GM15510 (cell line): ENCODE results near the gene GDI1.

Experiments
- POLR2A ChIP-seq: IDR thresholded peaks from 3 replicates; pipeline ENCODE4 v1.6.1; 2011; ENCODE audit warnings: borderline replicate concordance; ENCODE audit not compliant: insufficient read length; ENCODE audit errors: extremely low read depth

The GDI1 gene

DNA sequence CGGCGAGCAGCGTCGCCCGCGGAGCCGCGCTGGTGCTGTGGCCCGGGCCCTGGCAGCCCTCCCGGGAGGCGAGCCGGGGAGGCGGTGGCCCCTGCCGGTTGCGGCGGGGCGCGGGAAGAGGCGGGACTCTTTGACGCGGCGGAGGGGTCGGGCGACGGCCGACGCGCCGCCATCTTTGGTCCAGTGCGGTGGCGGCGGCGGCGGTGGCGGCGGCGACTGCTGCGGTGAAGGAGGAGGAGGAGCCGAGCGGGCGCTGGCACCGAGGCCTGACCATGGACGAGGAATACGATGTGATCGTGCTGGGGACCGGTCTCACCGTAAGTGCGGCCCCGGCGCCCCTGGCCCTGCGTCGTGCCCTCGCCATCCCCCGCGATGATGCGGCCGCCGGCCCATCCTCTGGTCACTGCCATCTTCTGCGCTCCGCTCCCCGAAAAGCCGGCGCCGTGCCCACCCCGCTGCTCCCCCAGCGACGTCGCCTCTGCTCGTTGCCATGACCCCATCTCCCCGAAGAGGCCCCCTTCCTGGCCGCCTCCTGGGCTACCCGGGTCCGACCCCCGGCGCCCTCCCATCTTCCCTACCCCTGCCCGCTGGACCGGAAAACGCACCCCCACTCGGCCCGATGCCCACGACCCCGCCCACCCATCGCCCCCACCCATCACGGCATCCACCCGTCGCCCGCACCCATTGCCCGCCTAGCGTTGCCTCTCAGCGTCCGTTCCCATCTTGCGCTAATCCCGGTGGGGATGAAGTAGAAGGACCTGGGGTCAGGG is at the start of gene GDI1:
TSS of gene GDI1 (plus strand) at position 172 of the 770 bp plus-strand sequence. CDS start at position 273, 101 bp downstream.
- peak; percentile 53 for TF ChIP-seq POLR2A

DNA sequence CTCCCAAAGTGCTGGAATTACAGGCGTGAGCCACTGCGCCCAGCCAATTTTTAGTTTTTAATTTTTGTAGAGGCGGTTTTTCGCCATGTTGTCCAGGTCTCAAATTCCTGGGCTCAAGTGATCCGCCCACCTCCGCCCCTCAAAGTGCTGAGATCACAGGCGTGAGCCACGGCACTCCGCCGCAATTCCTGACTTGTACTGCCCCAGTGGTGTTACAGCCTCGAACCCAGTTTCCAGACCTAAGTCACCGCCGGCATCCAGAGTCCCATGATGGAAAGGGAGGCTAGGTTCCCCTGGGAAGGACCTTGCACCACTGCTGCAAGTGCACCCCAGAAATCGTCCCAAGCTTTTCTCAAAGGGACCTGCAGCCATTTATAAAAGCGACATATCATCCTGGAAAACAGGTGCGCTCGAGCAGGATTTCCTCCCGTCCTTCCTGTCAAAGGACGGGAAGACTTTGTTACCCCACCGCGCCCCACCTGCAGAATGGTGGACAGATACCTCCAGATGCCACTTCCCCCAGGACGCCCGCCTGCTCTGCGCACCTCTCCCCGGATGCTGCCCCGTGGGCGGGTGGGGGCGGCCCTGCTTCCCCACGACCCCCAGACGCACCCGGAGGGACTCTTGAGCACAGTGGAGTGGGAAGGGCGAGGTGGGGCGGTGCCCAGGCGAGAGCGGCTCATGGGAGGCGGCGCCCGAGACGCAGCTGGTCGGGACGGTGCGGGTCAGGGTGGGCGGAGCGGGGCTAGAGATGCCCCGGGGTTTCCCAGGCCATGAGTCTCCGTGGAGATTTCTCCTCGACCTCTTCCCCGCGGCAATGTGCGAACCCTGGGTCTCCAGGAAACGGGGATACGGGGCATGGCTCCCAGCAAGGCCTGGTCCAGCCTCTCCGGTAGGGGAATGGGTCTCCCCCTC is 39.7 kb upstream of the GDI1 start:
- peak; percentile 44 for TF ChIP-seq POLR2A

DNA sequence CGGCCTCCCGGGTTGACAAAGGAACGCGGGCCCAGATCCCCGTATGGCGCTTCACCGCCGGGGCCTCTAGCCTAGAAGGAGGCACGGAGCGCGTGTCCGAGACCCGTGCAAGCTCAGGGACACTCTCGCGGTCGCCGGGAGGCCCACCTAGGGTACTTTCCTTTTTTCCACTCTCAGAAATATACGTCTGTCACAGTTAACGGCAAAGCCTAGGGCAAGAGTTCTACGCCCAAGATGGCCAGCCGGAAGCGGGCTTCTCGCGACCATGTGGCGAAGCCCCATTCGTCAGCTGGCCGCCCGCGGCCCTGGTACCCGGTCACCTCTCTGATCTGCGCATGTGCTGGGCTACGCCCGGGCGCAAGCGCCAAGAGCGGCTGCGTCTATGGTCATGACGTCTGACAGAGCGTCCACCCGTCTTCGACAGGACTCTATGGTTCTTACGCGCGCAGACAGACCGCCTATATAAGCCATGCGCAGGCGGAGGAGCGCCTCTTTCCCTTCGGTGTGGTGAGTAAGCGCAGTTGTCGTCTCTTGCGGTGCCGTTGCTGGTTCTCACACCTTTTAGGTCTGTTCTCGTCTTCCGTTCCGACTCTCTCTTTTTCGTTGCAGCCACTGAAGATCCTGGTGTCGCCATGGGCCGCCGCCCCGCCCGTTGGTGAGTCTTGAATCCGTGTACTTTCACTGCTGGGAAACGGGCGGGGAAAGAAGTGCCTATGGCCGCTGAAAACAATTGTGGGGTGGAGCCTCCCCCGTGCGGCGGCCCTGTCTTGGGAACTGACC is 38.9 kb upstream of the GDI1 start, which contains the start of gene RPL10:
TSS of gene RPL10 (plus strand) at position 490 of the 780 bp plus-strand sequence. CDS start at position 633, 143 bp downstream.
- TF ChIP-seq POLR2A, result peak; percentile 96

DNA sequence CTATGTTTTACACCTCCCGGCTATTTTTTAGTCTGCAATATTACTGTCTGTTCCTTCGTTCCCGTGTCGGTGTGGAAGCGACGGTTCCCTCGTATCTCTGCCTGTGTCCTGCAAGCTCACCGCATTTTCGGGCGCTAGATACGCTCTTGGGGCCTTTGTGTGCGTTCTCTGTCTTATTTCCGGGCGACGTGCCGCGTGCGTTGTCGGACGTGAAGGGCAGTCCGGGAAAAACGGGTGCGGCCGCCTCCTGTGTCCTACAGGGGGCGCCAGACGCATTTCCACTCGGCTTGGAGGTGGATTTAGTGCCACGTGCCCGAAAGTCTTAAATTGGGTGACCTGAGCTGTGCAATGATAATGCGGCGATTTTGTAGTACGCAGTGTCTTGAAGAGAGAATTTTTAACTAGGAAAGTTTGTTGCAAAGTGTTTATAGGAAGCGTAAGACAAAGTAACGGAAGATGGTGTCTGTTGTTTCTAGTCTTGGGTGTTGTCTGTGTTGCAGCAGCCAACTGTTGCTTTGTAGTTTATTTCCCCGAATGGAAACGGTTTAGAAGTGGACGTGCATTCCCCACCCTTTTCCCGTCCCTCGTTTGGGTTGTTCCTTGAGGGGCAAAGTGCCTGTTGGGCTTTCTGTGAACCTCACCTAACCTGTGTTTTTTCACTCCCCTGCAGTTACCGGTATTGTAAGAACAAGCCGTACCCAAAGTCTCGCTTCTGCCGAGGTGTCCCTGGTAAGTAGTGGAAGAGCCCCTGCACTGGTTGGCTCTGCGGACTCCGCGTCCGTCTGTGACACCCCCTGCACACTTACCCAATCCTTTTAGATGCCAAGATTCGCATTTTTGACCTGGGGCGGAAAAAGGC is 38.1 kb upstream of the GDI1 start:
- TF ChIP-seq POLR2A, result no peak

DNA sequence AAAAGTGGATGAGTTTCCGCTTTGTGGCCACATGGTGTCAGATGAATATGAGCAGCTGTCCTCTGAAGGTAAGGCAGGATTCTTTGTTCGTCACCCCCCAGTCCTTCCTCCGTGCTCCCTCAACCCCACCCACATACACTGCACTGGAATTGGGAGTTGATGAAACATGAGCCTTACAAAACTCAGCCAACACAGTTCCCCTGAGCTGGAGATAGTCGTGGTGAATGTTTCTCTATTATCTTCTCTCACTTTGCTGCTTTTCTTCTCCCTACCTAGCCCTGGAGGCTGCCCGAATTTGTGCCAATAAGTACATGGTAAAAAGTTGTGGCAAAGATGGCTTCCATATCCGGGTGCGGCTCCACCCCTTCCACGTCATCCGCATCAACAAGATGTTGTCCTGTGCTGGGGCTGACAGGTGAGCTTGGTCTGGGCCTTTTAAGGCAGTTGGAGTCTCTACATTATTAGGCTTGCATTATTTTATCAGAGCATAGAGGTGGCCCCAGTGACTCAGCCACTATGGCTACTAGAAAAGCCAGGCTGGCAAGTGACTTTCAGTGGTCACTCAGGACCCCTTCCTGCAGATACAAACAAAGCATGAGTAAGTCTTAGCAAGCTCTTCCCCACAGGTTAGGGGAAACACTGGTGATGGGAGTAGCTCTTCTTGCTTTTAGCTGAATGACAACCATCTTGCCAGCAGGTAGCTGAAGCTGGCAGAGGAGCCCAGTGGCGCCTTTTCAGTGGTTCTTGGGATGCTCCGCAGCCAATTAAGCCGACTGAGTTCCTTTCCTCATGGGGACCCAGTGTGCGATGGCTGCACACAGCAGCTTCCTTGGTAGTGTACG is 37.2 kb upstream of the GDI1 start:
- no peak for TF ChIP-seq POLR2A

DNA sequence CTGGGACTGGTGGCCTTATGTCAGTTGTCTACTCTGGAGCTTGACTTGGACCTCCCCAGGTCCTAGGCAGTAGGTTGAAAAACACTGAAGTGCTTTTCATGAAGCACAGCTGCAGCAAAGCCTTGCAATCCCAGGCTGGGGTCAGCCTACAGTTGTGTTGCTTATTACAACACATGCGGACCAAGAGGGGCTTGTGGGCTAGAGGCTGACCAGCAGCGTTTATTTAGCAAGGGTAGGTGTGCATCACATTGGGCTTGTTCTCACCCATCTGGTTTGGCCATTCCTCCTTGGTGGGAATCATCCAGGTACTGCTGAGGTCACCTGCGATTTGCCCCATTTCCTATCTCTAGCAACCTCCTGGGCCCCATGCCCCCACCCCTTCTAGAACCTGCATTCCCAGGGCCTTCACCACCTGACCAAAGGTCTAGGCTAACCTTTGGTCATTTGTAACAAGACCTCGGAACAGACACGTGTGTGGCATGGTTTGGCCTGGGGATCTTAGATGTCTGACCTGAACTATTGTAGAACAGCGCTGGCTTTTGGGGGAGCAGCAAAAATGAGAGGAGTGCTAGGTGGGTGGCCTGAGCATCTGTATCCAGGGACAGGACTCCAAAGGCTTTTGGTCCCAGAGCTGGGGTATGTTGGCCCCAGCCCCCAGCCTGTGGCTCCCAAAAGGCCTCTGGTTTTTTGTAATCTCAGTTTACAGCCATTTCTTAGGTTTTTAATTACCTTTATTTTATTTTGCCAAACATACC is 35.7 kb upstream of the GDI1 start:
- TF ChIP-seq POLR2A, result peak; percentile 50

DNA sequence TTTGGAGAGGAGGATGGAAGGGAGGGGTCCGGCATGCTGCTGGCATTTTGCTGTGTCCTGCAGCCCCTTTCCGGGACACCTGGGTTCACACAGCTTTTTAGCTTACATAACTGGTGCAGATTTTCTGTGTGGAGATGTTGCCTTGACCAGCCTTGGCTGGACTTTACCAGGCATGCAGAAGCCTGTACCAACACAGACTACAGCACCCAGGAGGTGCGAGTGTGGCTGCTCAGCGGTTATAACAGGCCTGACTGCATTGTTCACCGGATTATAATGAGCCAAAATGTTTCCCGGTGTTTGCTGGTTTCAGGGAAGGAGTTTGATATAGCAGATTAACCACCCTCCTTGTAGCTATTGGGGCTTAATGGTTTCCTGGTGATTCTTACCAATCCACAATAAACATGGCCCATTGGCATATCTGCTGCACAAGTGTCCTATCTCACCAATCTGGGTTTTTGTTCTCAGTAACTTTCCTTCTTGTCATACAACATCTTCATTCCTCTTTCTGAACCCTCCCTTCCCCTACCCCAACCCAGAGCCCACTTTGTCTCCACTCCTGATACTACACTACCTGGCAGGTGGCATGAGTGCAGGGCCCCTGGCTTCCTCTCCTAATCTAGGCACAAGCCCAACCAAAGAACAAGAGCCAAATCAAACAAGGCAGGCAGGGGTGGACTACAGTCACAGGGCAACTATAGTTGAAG is 34.9 kb upstream of the GDI1 start:
- TF ChIP-seq POLR2A, result no peak

DNA sequence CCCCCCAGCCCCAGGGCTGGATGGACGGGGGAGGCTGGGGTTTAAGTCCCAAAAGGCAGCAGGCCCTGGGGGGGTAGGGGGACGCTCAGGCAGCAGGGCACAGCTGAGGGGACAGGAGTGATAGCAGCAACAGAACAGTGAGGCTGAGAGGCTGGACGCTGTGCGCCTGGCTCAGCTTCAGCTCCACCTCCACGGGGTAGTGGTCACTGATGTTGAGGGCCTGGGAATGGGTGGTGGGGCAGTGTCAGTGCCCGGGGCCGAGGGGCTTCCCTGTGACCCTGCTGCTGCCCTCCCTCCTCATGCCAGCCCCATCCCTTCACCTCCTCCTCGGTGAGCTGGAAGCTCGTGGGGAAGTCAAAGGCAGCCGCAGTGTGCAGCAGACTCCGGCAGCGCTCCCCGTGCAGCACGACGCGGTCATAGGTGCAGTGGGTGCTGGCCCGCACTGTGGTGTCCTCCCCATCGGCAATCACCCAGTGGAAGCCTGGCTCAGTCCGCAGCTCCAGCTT is 34.3 kb upstream of the GDI1 start:
- no peak for TF ChIP-seq POLR2A

DNA sequence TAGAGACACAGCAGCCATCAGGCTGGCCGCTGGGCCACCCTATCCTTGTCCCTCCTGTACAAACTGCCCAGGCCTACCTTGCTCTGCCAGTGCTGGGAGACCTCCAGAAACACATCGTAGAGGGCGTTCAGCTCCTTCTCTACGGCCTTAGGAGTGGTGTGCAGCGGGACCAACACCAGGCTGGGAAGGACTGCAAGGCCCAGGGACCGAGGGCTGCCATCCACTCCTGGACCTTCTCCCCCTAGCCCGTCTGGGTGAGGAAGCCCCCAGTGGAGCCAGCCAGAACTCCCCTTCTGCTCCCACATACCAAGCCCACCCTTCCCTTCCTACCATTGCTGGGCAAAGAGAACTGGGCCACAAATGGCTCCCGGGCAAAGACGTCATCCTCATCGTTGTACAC is 33.8 kb upstream of the GDI1 start:
- TF ChIP-seq POLR2A, result no peak

DNA sequence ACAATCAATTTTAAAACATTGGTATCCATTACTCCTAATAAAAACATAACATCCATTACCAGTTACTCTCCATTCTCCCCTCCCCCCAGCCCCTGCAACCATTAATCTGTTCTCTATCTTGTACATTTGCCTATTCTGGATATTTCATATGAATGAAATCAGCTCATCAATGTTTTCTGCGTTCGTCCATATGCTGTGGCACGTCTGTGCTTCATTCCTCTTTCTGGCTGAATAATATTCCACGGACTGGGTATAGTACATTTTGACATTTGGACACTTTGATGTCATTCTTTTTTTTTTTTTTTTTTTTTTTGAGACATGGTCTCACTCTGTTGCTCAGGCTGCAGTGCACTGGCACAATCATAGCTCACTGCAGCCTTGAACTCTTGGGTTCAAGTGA is 33.1 kb upstream of the GDI1 start:
- no peak for TF ChIP-seq POLR2A

DNA sequence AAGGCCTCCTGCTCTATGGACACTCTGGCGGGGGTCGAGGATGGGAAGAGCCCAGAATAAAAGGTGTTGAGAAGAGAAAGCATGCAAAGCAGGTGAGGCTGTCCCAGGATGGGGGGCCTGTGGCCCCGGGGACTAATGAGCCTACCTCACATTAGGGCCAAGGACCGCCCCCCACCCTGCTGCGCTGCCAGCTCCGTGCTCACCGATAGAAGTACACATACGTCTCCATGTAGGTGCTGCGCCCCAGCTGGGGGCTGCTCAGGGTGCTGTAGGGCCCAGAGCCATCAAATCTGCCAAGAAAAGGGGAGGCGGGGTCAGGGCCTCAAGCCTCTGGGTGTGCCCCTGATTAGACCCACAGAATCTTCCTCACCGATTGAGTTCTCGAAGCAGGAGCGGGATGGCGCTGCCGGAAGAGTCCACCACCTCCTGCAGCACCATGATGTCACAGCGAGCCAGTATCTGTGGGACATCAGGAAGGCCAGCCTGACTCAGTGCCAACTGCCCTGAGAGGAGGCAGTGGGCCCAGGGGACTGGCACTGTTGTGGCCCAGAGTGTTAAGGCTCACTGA is 32.2 kb upstream of the GDI1 start:
- TF ChIP-seq POLR2A, result no peak
